HepG2 (cell line): ENCODE measurements around the gene SAMD10. TPM values are rescaled to one million over a fixed set of nuclear protein-coding genes. Genes with fewer than 3 reads are reported as not detected.

ENCODE experiments used
- ATF7 ChIP-seq, 2 experiments: fragments of 450-650 bp in 1 of 2; sonication (generic) in 1 of 2; formaldehyde crosslinking in 1 of 2; IDR thresholded peaks; 2 replicates each; pipeline versions ENCODE4 v1.4.0 to v1.6.1; 2016 to 2020; ENCODE audit warnings: antibody characterized with exemption in 1 of 2, mild to moderate bottlenecking in 1 of 2, missing genetic modification reagents in 1 of 2
- CAMTA2 ChIP-seq: sonication (generic); formaldehyde crosslinking; IDR thresholded peaks from 2 replicates; pipeline ENCODE4 v1.4.0; 2020; ENCODE audit warnings: mild to moderate bottlenecking, missing genetic modification reagents, borderline replicate concordance
- KAT7 ChIP-seq: IDR thresholded peaks from 2 replicates; pipeline ENCODE4 v1.6.1; 2018; ENCODE audit warnings: borderline replicate concordance, missing compliant biosample characterization
- NCOR1 ChIP-seq: fragments of 200-600 bp; sonication (generic); IDR thresholded peaks from 2 replicates; pipeline ENCODE4 v1.7.0; 2017; ENCODE audit warnings: antibody characterized with exemption, low read length, borderline replicate concordance
- NR2C2 ChIP-seq: sonication (generic); formaldehyde crosslinking; IDR thresholded peaks from 2 replicates; pipeline ENCODE4 v1.4.0; 2020; ENCODE audit warnings: missing genetic modification reagents, mild to moderate bottlenecking, moderate library complexity, borderline replicate concordance
- NR2F1 ChIP-seq, 2 experiments: fragments of 450-650 bp in 1 of 2; formaldehyde crosslinking in 1 of 2; IDR thresholded peaks; 2 replicates each; pipeline versions ENCODE4 v1.5.0 to v1.6.1; 2016 to 2020; ENCODE audit warnings: mild to moderate bottlenecking in 1 of 2, missing compliant biosample characterization in 1 of 2, missing genetic modification reagents in 1 of 2, moderate library complexity in 1 of 2
- PITX1 ChIP-seq: sonication (generic); formaldehyde crosslinking; IDR thresholded peaks from 2 replicates; pipeline ENCODE4 v1.5.1; 2020; ENCODE audit warnings: mild to moderate bottlenecking, missing genetic modification reagents
- RBM22 ChIP-seq: fragments of 200-400 bp; formaldehyde crosslinking; optimal IDR thresholded peaks from 2 replicates; pipeline ENCODE3; 2017; ENCODE audit warnings: mild to moderate bottlenecking, low read length, moderate library complexity
- WIZ ChIP-seq: sonication (generic); formaldehyde crosslinking; IDR thresholded peaks from 2 replicates; pipeline ENCODE4 v1.5.1; 2020; ENCODE audit warnings: mild to moderate bottlenecking, missing genetic modification reagents
- ZFY ChIP-seq: sonication (generic); formaldehyde crosslinking; IDR thresholded peaks from 2 replicates; pipeline ENCODE4 v1.4.0; 2020; ENCODE audit warnings: missing genetic modification reagents
- ZKSCAN1 ChIP-seq: fragments of 150-350 bp; IDR thresholded peaks from 2 replicates; pipeline ENCODE4 v1.6.1; 2014; ENCODE audit warnings: low read length
- ZNF33A ChIP-seq: sonication (generic); formaldehyde crosslinking; IDR thresholded peaks from 2 replicates; pipeline ENCODE4 v1.5.1; 2020; ENCODE audit warnings: missing genetic modification reagents, mild to moderate bottlenecking, moderate library complexity, borderline replicate concordance
- ZNF619 ChIP-seq: sonication (generic); formaldehyde crosslinking; IDR thresholded peaks from 2 replicates; pipeline ENCODE4 v1.4.0; 2020; ENCODE audit warnings: mild to moderate bottlenecking, missing genetic modification reagents
- ZNF816 ChIP-seq: sonication (generic); formaldehyde crosslinking; IDR thresholded peaks from 2 replicates; pipeline ENCODE4 v1.8.0; 2022; ENCODE audit warnings: missing genetic modification reagents, mild to moderate bottlenecking, borderline replicate concordance
- polyA plus RNA-seq, 8 experiments: library from polyadenylated mRNA; depleted of rRNA in 3 of 8; stranded (reverse) in 7 of 8; unstranded in 1 of 8; fragments of >200 nt; fragmentation: Illumina TruSeq in 4 of 8; extraction: Trizol in 4 of 8; gene quantifications; 2 replicates each; pipeline versions ENCODE4 v1.2.1 to v1.2.3, GENCODE V29; 2011 to 2016; ENCODE audit warnings: low read depth in 4 of 8, missing spikeins in 1 of 8, mixed read lengths in 1 of 8; ENCODE audit not compliant: insufficient read depth in 1 of 8
- total RNA-seq, 5 experiments: library from RNA; depleted of rRNA; stranded (reverse); fragments of >200 nt; fragmentation: Illumina TruSeq; extraction: Trizol; gene quantifications; 2 replicates each; pipeline ENCODE4 v1.2.3, GENCODE V29; 2016; ENCODE audit warnings: low read depth in 1 of 5
- TF ChIP-seq, protein P1 (sequence below): sonication (generic); formaldehyde crosslinking; IDR thresholded peaks from 2 replicates; pipeline ENCODE4 v1.4.0; 2020; ENCODE audit warnings: low read depth, mild to moderate bottlenecking, missing genetic modification reagents
- TF ChIP-seq, protein P2 (sequence below): sonication (generic); formaldehyde crosslinking; IDR thresholded peaks from 2 replicates; pipeline ENCODE4 v1.9.0; 2021; ENCODE audit warnings: mild to moderate bottlenecking, missing genetic modification reagents

SAMD10 gene
- total and polyA plus RNA-seq, 2 of the 13 experiments (the other 11 are each of a cell fraction or from before 2014, with no cell fraction given) = 6.1 to 11.0 TPM

DNA sequence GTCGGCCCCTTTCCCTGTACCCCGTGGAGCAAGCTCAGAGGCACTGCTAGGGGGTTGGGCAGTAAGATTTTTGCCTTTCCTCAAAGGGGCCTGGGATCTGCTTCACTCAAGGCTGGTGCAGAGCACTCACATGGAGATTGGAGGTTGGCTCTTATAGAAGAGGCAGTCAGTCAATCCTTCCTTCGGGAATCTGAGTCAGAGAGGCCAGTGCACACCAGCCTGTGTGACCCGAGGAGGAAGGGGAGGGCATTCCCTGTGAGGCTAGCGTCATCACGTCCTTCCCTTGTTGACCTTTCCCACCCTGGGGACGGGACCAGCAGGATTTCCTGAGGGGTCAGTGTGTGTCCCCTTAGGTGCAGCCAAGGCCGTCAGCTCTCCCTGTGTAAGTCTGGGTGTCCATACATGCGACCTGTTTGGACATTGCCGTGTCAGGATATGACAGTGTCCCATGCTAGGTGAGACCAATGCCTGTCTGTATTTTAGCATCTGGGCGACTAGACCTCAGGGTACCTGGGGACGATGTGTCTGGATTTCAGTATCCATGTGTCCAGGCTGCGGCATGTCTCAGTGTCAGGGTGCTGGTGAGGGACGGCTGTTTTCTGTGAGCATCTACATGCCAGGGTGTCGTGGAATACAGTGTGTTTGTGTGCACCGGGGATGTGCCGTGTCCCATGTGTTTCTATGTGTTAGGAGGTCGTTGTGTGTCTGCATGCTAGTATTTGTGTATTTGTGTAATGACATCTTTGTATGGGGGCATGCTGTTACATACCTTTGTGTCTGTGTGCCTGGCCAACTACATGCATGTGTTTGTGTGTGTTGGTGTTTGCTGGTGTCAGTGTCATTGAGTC is 6.9 kb downstream of the SAMD10 start (continued):
- TF ChIP-seq PITX1 (CRISPR knock-in tag) = 0 out of 2 replicates have a peak, but pooled peaks have one; percentile 24
- TF ChIP-seq NR2C2 (CRISPR knock-in tag) = peak; percentile 58
- no peak for TF ChIP-seq ATF7 (IDR thresholded peaks at IDR 0.05)
- 0 out of 2 replicates have a peak, but pooled peaks have one; percentile 13 for TF ChIP-seq ATF7 (CRISPR knock-in tag; IDR thresholded peaks at IDR 0.05)
- no peak; the same call in 1 of the 2 replicates for TF ChIP-seq CAMTA2 (CRISPR knock-in tag)
- TF ChIP-seq ZKSCAN1 = no peak
- no peak for TF ChIP-seq ZNF619 (CRISPR knock-in tag)
- TF ChIP-seq, protein P1, sequence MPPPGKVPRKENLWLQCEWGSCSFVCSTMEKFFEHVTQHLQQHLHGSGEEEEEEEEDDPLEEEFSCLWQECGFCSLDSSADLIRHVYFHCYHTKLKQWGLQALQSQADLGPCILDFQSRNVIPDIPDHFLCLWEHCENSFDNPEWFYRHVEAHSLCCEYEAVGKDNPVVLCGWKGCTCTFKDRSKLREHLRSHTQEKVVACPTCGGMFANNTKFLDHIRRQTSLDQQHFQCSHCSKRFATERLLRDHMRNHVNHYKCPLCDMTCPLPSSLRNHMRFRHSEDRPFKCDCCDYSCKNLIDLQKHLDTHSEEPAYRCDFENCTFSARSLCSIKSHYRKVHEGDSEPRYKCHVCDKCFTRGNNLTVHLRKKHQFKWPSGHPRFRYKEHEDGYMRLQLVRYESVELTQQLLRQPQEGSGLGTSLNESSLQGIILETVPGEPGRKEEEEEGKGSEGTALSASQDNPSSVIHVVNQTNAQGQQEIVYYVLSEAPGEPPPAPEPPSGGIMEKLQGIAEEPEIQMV (CRISPR knock-in tag) = no peak
- TF ChIP-seq WIZ = no peak
- no peak for TF ChIP-seq ZNF33A (CRISPR knock-in tag)
- TF ChIP-seq RBM22 = no peak
- TF ChIP-seq, protein P2, sequence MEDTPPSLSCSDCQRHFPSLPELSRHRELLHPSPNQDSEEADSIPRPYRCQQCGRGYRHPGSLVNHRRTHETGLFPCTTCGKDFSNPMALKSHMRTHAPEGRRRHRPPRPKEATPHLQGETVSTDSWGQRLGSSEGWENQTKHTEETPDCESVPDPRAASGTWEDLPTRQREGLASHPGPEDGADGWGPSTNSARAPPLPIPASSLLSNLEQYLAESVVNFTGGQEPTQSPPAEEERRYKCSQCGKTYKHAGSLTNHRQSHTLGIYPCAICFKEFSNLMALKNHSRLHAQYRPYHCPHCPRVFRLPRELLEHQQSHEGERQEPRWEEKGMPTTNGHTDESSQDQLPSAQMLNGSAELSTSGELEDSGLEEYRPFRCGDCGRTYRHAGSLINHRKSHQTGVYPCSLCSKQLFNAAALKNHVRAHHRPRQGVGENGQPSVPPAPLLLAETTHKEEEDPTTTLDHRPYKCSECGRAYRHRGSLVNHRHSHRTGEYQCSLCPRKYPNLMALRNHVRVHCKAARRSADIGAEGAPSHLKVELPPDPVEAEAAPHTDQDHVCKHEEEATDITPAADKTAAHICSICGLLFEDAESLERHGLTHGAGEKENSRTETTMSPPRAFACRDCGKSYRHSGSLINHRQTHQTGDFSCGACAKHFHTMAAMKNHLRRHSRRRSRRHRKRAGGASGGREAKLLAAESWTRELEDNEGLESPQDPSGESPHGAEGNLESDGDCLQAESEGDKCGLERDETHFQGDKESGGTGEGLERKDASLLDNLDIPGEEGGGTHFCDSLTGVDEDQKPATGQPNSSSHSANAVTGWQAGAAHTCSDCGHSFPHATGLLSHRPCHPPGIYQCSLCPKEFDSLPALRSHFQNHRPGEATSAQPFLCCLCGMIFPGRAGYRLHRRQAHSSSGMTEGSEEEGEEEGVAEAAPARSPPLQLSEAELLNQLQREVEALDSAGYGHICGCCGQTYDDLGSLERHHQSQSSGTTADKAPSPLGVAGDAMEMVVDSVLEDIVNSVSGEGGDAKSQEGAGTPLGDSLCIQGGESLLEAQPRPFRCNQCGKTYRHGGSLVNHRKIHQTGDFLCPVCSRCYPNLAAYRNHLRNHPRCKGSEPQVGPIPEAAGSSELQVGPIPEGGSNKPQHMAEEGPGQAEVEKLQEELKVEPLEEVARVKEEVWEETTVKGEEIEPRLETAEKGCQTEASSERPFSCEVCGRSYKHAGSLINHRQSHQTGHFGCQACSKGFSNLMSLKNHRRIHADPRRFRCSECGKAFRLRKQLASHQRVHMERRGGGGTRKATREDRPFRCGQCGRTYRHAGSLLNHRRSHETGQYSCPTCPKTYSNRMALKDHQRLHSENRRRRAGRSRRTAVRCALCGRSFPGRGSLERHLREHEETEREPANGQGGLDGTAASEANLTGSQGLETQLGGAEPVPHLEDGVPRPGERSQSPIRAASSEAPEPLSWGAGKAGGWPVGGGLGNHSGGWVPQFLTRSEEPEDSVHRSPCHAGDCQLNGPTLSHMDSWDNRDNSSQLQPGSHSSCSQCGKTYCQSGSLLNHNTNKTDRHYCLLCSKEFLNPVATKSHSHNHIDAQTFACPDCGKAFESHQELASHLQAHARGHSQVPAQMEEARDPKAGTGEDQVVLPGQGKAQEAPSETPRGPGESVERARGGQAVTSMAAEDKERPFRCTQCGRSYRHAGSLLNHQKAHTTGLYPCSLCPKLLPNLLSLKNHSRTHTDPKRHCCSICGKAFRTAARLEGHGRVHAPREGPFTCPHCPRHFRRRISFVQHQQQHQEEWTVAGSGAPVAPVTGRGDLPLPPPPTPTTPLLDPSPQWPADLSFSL = peak; percentile 85; the same call in 1 of the 2 replicates
- no peak for TF ChIP-seq KAT7 (CRISPR knock-in tag)
- TF ChIP-seq NCOR1 = no peak
- 0 out of 4 replicates have a peak, but pooled peaks of 1 of the 2 experiments have one; percentile 34 for TF ChIP-seq NR2F1 (CRISPR knock-in tag; IDR thresholded peaks at IDR 0.05)
- no peak for TF ChIP-seq ZFY (CRISPR knock-in tag)
- TF ChIP-seq ZNF816 (CRISPR knock-in tag) = no peak
